K562 (cell line): ENCODE results near the gene CDKN1C. TPM values are rescaled to one million over a fixed set of nuclear protein-coding genes. Genes with fewer than 3 reads are reported as not detected.
A peak's percentile ranks its signal among the peaks of the same experiment; 100 is the strongest.

ENCODE experiments used
- ARNT ChIP-seq, 2 experiments: fragments of 450-650 bp; IDR thresholded peaks; 2 replicates each; pipeline ENCODE4 v1.6.1; 2016; ENCODE audit warnings: mild to moderate bottlenecking in 1 of 2
- CBX3 ChIP-seq, 2 experiments: IDR thresholded peaks; 1 replicate in 1 of 2; 2 replicates in 1 of 2; pipeline ENCODE4 v1.6.1; 2012; ENCODE audit warnings: inconsistent platforms in 2 of 2, low read length in 2 of 2, borderline replicate concordance in 1 of 2, control low read depth in 1 of 2
- CREB1 ChIP-seq, 2 experiments: sonication (generic) in 1 of 2; formaldehyde crosslinking in 1 of 2; IDR thresholded peaks; 2 replicates each; pipeline versions ENCODE4 v1.6.1 to v1.8.0; 2012 to 2022; ENCODE audit warnings: inconsistent platforms in 1 of 2, mild to moderate bottlenecking in 1 of 2, missing genetic modification reagents in 1 of 2, moderate library complexity in 1 of 2
- EP400 ChIP-seq: fragments of 450-650 bp; IDR thresholded peaks from 2 replicates; pipeline ENCODE4 v1.6.1; 2017; ENCODE audit warnings: antibody characterized with exemption, mild to moderate bottlenecking, moderate library complexity
- HDAC8 ChIP-seq: fragments of 450-650 bp; IDR thresholded peaks from 2 replicates; pipeline ENCODE4 v1.6.1; 2016; ENCODE audit warnings: mild to moderate bottlenecking, missing genetic modification characterization, moderate library complexity, missing compliant biosample characterization
- HOXB6 ChIP-seq: fragments of 250-450 bp; sonication (Bioruptor Pico); IDR thresholded peaks from 2 replicates; pipeline ENCODE4 v1.5.1; 2022; ENCODE audit warnings: mild to moderate bottlenecking, borderline replicate concordance
- ILF3 ChIP-seq: fragments of 450-650 bp; IDR thresholded peaks from 2 replicates; pipeline ENCODE4 v1.6.1; 2018; ENCODE audit warnings: antibody characterized with exemption, mild to moderate bottlenecking, moderate library complexity, borderline replicate concordance
- KLF10 ChIP-seq: fragments of 250-450 bp; sonication (Bioruptor Pico); IDR thresholded peaks from 2 replicates; pipeline ENCODE4 v1.6.1; 2021; ENCODE audit warnings: matching md5 sums
- NR4A1 ChIP-seq, 2 experiments: fragments of 250-450 bp in 1 of 2; fragments of 450-650 bp in 1 of 2; sonication (Bioruptor Pico) in 1 of 2; IDR thresholded peaks; 2 replicates each; pipeline versions ENCODE4 v1.4.0 to v1.6.1; 2016 to 2020; ENCODE audit warnings: mild to moderate bottlenecking in 2 of 2, missing compliant biosample characterization in 1 of 2, missing genetic modification characterization in 1 of 2, moderate library complexity in 1 of 2
- SMARCE1 ChIP-seq: fragments of 450-650 bp; IDR thresholded peaks from 2 replicates; pipeline ENCODE4 v1.7.1; 2016; ENCODE audit warnings: mild to moderate bottlenecking
- SUPT5H ChIP-seq: fragments of 450-650 bp; IDR thresholded peaks from 2 replicates; pipeline ENCODE4 v1.6.1; 2016
- TAF15 ChIP-seq: fragments of 200-400 bp; formaldehyde crosslinking; IDR thresholded peaks from 2 replicates; pipeline ENCODE4 v1.6.1; 2017; ENCODE audit warnings: mild to moderate bottlenecking, low read depth, low read length, moderate library complexity
- TGIF2 ChIP-seq: sonication (generic); formaldehyde crosslinking; IDR thresholded peaks from 2 replicates; pipeline ENCODE4 v1.8.1; 2022; ENCODE audit warnings: mild to moderate bottlenecking, missing genetic modification reagents, moderate library complexity
- ZNF140 ChIP-seq: fragments of 250-450 bp; sonication (Bioruptor Pico); IDR thresholded peaks from 2 replicates; pipeline ENCODE4 v1.8.0; 2021; ENCODE audit warnings: moderate library complexity, mild to moderate bottlenecking, inconsistent platforms
- ZNF24 ChIP-seq: fragments of 450-650 bp; IDR thresholded peaks from 2 replicates; pipeline ENCODE4 v1.6.1; 2016
- ZNF436 ChIP-seq: fragments of 250-450, 450-650 bp; sonication (Bioruptor Pico); formaldehyde crosslinking; IDR thresholded peaks from 2 replicates; pipeline ENCODE4 v1.7.0; 2020; ENCODE audit warnings: mild to moderate bottlenecking
- ZNF445 ChIP-seq: fragments of 250-450 bp; sonication (Bioruptor Pico); IDR thresholded peaks from 2 replicates; pipeline ENCODE4 v1.4.0; 2020; ENCODE audit warnings: low read depth, mild to moderate bottlenecking, moderate library complexity
- ZNF57 ChIP-seq: fragments of 450-650 bp; formaldehyde crosslinking; IDR thresholded peaks from 2 replicates; pipeline ENCODE4 v1.4.0; 2020; ENCODE audit warnings: mild to moderate bottlenecking, moderate library complexity
- polyA plus RNA-seq, 8 experiments: library from polyadenylated mRNA; depleted of rRNA in 4 of 8; stranded (reverse) in 5 of 8; unstranded in 3 of 8; fragments of >200 nt; fragmentation: Nextera tagmentation in 2 of 8; fragmentation: Illumina TruSeq in 1 of 8; extraction: Ambion mirVana in 2 of 8; extraction: Trizol in 1 of 8; gene quantifications; 2 replicates each; pipeline versions ENCODE4 v1.2.1 to v1.2.3, GENCODE V29; 2011 to 2014; ENCODE audit warnings: inconsistent platforms in 1 of 8, missing spikeins in 1 of 8
- total RNA-seq, 7 experiments: library from RNA; depleted of rRNA in 6 of 7; stranded (reverse); fragments of >200 nt in 6 of 7; fragmentation: Illumina TruSeq in 2 of 7; extraction: Trizol in 2 of 7; gene quantifications; 2 replicates each; pipeline versions ENCODE4 v1.2.1 to v1.2.3, GENCODE V29; 2011 to 2021; ENCODE audit warnings: low replicate concordance in 1 of 7
- TF ChIP-seq, protein P1 (sequence below), 3 experiments: IDR thresholded peaks in 2 of 3; conservative IDR thresholded peaks in 1 of 3; 2 replicates each; pipeline ENCODE4 v1.5.1; 2011 to 2012; ENCODE audit warnings: low read length in 3 of 3, mild to moderate bottlenecking in 3 of 3, control low read depth in 2 of 3, improper control_type of control experiment in 1 of 3, inconsistent platforms in 1 of 3, low read depth in 1 of 3, mixed read lengths in 1 of 3, moderate library complexity in 1 of 3; ENCODE audit not compliant: insufficient read depth in 2 of 3
- TF ChIP-seq, protein P2 (sequence below): sonication (generic); formaldehyde crosslinking; IDR thresholded peaks from 2 replicates; pipeline ENCODE4 v1.8.0; 2023; ENCODE audit warnings: mild to moderate bottlenecking, missing genetic modification reagents

CDKN1C gene
- total and polyA plus RNA-seq, 9 of the 15 experiments (the other 6 are each of a cell fraction or from before 2014, with no cell fraction given) = 2.8 to 21.1 (median 9.3) TPM

DNA sequence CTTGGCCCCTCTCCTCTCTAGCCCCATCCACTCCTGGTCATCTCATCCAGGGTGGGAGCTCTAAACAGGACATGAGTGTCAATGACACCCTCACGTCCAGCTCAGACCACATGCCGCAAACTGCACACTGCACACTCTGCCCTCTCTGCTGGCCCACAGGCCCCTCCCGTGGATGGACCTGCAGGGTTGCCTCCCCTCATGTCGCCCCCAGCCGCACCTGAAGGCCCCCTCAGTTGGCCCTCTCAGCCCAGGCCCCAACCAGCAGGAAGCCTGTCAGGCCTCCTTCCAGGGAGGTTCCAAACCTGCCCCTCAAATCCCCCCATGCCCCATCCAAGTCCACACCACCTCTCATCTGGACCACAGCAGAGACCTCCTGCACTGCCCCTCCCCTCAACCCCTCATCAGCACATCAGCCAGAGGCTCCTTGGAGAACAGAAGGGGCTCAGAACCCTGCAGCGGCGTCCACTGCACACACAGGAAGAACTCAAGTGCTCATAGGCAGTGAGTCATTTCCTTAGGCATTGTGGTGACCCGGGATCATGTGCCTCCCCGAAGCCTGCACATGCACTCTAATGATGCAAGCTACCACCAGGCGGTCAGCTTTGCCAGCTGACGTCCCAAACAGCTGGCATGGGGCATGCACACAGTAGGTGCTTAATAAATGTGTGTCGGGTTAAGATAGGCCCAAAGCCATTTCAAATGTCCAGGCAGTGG, 12.9 kb upstream of the CDKN1C start (continued):
- TF ChIP-seq, protein P1, sequence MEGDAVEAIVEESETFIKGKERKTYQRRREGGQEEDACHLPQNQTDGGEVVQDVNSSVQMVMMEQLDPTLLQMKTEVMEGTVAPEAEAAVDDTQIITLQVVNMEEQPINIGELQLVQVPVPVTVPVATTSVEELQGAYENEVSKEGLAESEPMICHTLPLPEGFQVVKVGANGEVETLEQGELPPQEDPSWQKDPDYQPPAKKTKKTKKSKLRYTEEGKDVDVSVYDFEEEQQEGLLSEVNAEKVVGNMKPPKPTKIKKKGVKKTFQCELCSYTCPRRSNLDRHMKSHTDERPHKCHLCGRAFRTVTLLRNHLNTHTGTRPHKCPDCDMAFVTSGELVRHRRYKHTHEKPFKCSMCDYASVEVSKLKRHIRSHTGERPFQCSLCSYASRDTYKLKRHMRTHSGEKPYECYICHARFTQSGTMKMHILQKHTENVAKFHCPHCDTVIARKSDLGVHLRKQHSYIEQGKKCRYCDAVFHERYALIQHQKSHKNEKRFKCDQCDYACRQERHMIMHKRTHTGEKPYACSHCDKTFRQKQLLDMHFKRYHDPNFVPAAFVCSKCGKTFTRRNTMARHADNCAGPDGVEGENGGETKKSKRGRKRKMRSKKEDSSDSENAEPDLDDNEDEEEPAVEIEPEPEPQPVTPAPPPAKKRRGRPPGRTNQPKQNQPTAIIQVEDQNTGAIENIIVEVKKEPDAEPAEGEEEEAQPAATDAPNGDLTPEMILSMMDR (IDR thresholded peaks at IDR 0.05 in 2 of 3, conservative IDR thresholded peaks at IDR 0.05 in 1 of 3; ENCODE audit: insufficient read depth in 2 of 3, low read depth in 1 of 3, low read length in 3 of 3) = no peak
- TF ChIP-seq ILF3 (no peak), EP400 (peak; percentile 69), CBX3 (IDR thresholded peaks at IDR 0.05; ENCODE audit: borderline replicate concordance in 1 of 2, low read length in 2 of 2) (no peak; a peak in 1 of 3 replicates), KLF10 (no peak), ZNF24 (0 out of 2 replicates have a peak, but pooled peaks have one; percentile 17), NR4A1 (CRISPR knock-in tag; IDR thresholded peaks at IDR 0.05) (no peak), NR4A1 (tag; IDR thresholded peaks at IDR 0.05) (0 out of 2 replicates have a peak, but pooled peaks have one; percentile 36), HDAC8 (tag) (no peak), TGIF2 (CRISPR knock-in tag) (no peak), TAF15 (no peak), ZNF436 (CRISPR knock-in tag) (no peak), ZNF57 (no peak), HOXB6 (no peak), ZNF140 (CRISPR knock-in tag) (no peak), ARNT (IDR thresholded peaks at IDR 0.05) (no peak), SUPT5H (no peak), ZNF445 (no peak), CREB1 (IDR thresholded peaks at IDR 0.05) (no peak), CREB1 (CRISPR knock-in tag; IDR thresholded peaks at IDR 0.05) (peak; percentile 62), SMARCE1 (no peak)
- TF ChIP-seq, protein P2, sequence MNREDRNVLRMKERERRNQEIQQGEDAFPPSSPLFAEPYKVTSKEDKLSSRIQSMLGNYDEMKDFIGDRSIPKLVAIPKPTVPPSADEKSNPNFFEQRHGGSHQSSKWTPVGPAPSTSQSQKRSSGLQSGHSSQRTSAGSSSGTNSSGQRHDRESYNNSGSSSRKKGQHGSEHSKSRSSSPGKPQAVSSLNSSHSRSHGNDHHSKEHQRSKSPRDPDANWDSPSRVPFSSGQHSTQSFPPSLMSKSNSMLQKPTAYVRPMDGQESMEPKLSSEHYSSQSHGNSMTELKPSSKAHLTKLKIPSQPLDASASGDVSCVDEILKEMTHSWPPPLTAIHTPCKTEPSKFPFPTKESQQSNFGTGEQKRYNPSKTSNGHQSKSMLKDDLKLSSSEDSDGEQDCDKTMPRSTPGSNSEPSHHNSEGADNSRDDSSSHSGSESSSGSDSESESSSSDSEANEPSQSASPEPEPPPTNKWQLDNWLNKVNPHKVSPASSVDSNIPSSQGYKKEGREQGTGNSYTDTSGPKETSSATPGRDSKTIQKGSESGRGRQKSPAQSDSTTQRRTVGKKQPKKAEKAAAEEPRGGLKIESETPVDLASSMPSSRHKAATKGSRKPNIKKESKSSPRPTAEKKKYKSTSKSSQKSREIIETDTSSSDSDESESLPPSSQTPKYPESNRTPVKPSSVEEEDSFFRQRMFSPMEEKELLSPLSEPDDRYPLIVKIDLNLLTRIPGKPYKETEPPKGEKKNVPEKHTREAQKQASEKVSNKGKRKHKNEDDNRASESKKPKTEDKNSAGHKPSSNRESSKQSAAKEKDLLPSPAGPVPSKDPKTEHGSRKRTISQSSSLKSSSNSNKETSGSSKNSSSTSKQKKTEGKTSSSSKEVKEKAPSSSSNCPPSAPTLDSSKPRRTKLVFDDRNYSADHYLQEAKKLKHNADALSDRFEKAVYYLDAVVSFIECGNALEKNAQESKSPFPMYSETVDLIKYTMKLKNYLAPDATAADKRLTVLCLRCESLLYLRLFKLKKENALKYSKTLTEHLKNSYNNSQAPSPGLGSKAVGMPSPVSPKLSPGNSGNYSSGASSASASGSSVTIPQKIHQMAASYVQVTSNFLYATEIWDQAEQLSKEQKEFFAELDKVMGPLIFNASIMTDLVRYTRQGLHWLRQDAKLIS = no peak
